Cardiac muscle cell (in vitro differentiated cells and primary cell): ENCODE measurements around the gene ZNF277. TPM values are rescaled to one million over a fixed set of nuclear protein-coding genes. Genes with fewer than 3 reads are reported as not detected.
A peak's percentile ranks its signal among the peaks of the same experiment; 100 is the strongest.

Source experiments
- DNase-seq, 2 donors: peaks; one replicate each; pipeline versions ENCODE4 v3.0.0 to v3.0.0-alpha.2; 2010 to 2017; ENCODE audit warnings: low read depth in 1 of 2, low spot score in 1 of 2
- H3K27ac ChIP-seq: fragments of 200-600 bp; sonication (generic); 2 replicates; pipeline ENCODE4 v1.5.1; 2016
- H3K27me3 ChIP-seq: fragments of 200-600 bp; sonication (generic); 2 replicates; pipeline ENCODE4 v1.6.0; 2016; ENCODE audit warnings: control low read depth
- H3K36me3 ChIP-seq: fragments of 200-600 bp; sonication (generic); 2 replicates; pipeline ENCODE4 v1.5.1; 2016; ENCODE audit warnings: control low read depth
- H3K4me1 ChIP-seq: fragments of 200-600 bp; sonication (generic); 2 replicates; pipeline ENCODE4 v1.8.1; 2017; ENCODE audit warnings: low read depth, mild to moderate bottlenecking, mixed run types
- H3K4me3 ChIP-seq: fragments of 200-600 bp; sonication (generic); 2 replicates; pipeline ENCODE4 v1.5.1; 2016; ENCODE audit warnings: mild to moderate bottlenecking
- H3K9me3 ChIP-seq: fragments of 200-600 bp; sonication (generic); 2 replicates; pipeline ENCODE4 v1.5.1; 2017; ENCODE audit warnings: low read depth, mild to moderate bottlenecking, control low read depth
- CTCF ChIP-seq: IDR thresholded peaks from 2 replicates; pipeline ENCODE4 v1.5.1; 2012; ENCODE audit warnings: low read depth, mild to moderate bottlenecking, low read length
- polyA plus RNA-seq: library from polyadenylated mRNA; unstranded; fragments of >200 nt; fragmentation: Nextera tagmentation; extraction: Ambion mirVana; gene quantifications from 2 replicates; pipeline ENCODE4 v1.2.1, GENCODE V29; 2016
- total RNA-seq: library from RNA; depleted of rRNA; stranded (reverse); fragments of >200 nt; gene quantifications from 2 replicates; pipeline ENCODE4 v1.2.3, GENCODE V29; 2016

The ZNF277 gene
- total and polyA plus RNA-seq, 2 experiments from 2014 or later = 9.8 to 22.6 TPM

- DNase-seq = no peak
- no peak overlapping the region for H3K4me3 ChIP-seq
- no peaks in the 10 kb centered on the region for H3K4me1 ChIP-seq
- TF ChIP-seq CTCF = no peak
- no peaks in the 10 kb centered on the region for H3K36me3 ChIP-seq
- H3K27ac ChIP-seq = no peak overlapping the region
- no peaks in the 10 kb centered on the region for H3K27me3 ChIP-seq
- no peaks in the 10 kb centered on the region for H3K9me3 ChIP-seq
These were observed 14.5 kb downstream of the ZNF277 start for GRCh38 chr7:112220877-112221434.

- no peaks in the 10 kb centered on the region for H3K27me3 ChIP-seq
- H3K27ac ChIP-seq = no peak overlapping the region
- H3K9me3 ChIP-seq = no peaks in the 10 kb centered on the region
- DNase-seq = no peak
- no peaks in the 10 kb centered on the region for H3K4me1 ChIP-seq
- no peak for TF ChIP-seq CTCF
- H3K4me3 ChIP-seq = no peak overlapping the region
- H3K36me3 ChIP-seq = no peaks in the 10 kb centered on the region
These were observed 16.8 kb downstream of the ZNF277 start for GRCh38 chr7:112223310-112223709.

GRCh38 chr7:112224186-112224585 lies 17.7 kb downstream of the ZNF277 start:
- H3K4me3 ChIP-seq = no peak overlapping the region
- H3K4me1 ChIP-seq = no peaks in the 10 kb centered on the region
- no peaks in the 10 kb centered on the region for H3K9me3 ChIP-seq
- H3K27ac ChIP-seq = no peak overlapping the region
- DNase-seq = no peak
- no peaks in the 10 kb centered on the region for H3K36me3 ChIP-seq
- no peaks in the 10 kb centered on the region for H3K27me3 ChIP-seq
- TF ChIP-seq CTCF = no peak

- Histone ChIP-seq H3K4me1 (no peaks in the 10 kb centered on the region), H3K27ac (no peak overlapping the region), H3K36me3 (no peaks in the 10 kb centered on the region), H3K9me3 (no peaks in the 10 kb centered on the region), H3K4me3 (no peak overlapping the region), H3K27me3 (no peaks in the 10 kb centered on the region)
- TF ChIP-seq CTCF = no peak
- DNase-seq = no peak
These were observed 18.5 kb downstream of the ZNF277 start for GRCh38 chr7:112225006-112225405.

GRCh38 chr7:112226701-112227276 lies 20.3 kb downstream of the ZNF277 start:
- H3K36me3 ChIP-seq = no peaks in the 10 kb centered on the region

More at GRCh38 chr7:112226701-112227276, 20.3 kb downstream of the ZNF277 start:
- Histone ChIP-seq H3K27ac (no peak overlapping the region), H3K27me3 (no peaks in the 10 kb centered on the region), H3K9me3 (no peaks in the 10 kb centered on the region), H3K4me1 (peaks cover 3% of the 10 kb centered on the region), H3K4me3 (no peak overlapping the region)
- TF ChIP-seq CTCF = no peak
- DNase-seq = peak in 1 of 2 donors; percentile 62
